Body of pancreas (tissue), 4 donors: Measurements from ENCODE around the gene TBCA.

Experiments used
- POLR2A ChIP-seq, 3 donors: fragments of 450-650 bp; IDR thresholded peaks; one replicate each; pipeline ENCODE4 v1.6.1; 2016; ENCODE audit warnings: antibody characterized with exemption in 3 of 3, mild to moderate bottlenecking in 2 of 3
- TF ChIP-seq, protein P1 (sequence below), 7 experiments: fragments of 450-650 bp in 4 of 7; fragments of 200-600 bp in 3 of 7; sonication (generic) in 3 of 7; IDR thresholded peaks; one replicate each; pipeline ENCODE4 v1.5.1; 2016 to 2019; ENCODE audit warnings: antibody characterized with exemption in 7 of 7

DNA sequence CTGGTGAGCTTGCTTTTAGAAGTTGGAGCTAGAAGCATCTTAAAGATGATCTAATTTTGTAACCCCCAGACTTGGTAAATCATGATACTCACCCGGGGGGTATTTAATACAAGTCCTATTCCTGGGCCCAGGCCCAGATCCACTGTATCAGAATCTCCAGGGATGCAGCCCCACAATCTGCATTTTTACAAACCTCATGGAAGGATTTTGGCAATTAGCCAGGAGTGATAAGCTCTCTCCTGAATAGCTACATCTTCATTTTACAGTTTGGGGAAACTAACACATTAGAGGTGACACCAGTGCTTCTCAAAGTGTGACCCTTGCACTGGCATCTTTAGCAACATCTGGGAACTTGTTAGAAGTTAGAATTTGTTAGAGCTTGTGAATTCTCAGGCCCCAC is 106.5 kb downstream of the TBCA start:
- TF ChIP-seq, protein P1, sequence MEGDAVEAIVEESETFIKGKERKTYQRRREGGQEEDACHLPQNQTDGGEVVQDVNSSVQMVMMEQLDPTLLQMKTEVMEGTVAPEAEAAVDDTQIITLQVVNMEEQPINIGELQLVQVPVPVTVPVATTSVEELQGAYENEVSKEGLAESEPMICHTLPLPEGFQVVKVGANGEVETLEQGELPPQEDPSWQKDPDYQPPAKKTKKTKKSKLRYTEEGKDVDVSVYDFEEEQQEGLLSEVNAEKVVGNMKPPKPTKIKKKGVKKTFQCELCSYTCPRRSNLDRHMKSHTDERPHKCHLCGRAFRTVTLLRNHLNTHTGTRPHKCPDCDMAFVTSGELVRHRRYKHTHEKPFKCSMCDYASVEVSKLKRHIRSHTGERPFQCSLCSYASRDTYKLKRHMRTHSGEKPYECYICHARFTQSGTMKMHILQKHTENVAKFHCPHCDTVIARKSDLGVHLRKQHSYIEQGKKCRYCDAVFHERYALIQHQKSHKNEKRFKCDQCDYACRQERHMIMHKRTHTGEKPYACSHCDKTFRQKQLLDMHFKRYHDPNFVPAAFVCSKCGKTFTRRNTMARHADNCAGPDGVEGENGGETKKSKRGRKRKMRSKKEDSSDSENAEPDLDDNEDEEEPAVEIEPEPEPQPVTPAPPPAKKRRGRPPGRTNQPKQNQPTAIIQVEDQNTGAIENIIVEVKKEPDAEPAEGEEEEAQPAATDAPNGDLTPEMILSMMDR (IDR thresholded peaks at IDR 0.05) = no peak
- TF ChIP-seq POLR2A (IDR thresholded peaks at IDR 0.05) = no peak
